Stimulated activated CD4-positive, alpha-beta T cell treated with anti-CD3 and anti-CD28 coated beads, Interleukin-1b, Interleukin-23, amount 100 ng/mL, for 4 hours (primary cell): ENCODE data around the gene SLC2A6.

Source experiments
- DNase-seq, 2 donors: peaks; one replicate each; pipeline ENCODE4 v3.0.0-alpha.2; 2020; ENCODE audit warnings: low read depth in 2 of 2

The SLC2A6 gene

GRCh38 chr9:133515615-133516255, 36.8 kb upstream of the SLC2A6 start:
- DNase-seq, result no peak

- DNase-seq, result no peak
These were observed 36.3 kb upstream of the SLC2A6 start for GRCh38 chr9:133515240-133515610.

DNA sequence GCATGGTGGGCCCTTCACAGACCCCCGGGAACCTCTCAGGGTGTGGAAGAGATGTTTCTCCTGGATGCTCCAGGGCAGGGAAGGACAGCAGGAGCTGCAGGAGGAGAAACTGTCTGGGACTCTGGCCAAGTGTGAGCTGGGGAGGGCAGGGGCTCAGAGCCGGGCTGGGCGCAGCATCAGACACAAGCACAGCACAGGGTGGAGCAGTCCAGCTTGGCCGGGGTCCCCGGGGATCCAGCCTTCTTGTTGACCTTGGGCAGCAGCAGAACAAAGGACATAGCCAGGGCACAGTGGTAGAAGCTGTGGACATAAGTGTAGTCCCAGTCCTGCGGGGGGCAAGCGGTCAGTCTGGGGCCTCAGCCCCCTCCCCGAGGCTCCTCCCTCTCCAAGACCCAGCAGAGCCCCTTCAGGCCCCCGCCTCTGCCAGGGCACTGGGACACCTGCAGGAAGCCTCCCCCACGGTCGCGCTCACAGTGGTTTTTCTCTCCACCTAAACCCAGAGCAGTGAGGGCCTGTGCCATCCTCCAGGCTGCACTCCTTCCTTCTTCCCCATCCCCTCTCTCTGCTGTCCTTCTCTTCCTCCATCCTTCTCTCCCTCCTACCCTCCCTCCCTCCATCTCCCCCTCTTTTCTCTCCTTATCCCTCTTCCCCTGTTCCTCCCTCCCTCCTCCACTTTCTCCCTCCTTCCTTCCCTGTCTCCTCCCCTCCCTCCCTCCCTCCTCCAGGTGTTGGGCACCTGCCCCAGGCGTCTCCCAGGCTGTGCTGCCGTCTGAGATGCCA, 35.8 kb upstream of the SLC2A6 start:
- DNase-seq, result no peak

DNA sequence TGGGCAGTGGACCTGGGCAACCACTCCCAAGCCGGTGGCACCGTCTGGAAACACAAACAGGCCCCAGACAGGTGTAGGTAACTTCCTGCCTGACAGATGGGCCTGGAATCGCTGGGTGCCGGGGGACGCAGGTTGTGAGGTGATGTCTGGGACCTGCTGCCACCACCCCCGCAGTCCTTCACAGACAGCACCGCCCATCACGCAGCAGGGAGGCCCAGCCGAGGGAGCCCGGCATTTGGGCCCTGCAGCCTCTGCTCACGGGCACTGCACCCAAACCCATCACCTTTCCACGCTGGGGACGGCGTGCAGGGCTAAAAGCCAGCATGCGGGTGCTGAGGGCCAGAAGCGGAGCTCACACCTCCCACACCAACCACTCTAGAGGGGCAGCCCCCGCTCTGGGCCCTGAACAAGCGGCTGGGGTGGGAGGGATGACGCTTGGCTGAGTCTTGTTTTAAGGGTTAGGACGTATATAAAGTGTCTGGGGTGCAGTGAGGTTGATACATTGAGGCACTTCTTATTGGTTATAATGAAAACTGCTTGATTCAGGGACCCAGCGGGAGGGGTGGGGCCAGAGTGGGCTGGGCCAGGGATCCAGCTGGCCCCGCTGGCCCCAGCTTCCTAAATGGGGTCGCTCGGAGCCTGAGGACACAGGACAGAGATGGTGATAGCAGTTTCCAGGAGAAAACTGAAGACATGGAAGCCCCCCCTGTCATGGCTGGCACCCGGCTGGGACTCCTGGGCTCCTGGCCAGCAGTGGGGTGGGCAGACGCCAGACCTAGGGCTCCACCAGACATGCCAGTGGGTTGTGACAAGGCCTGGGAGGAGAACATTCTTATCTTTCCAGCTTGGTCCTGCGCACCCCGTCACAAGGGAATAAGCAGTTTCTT, 34.6 kb upstream of the SLC2A6 start:
- no peak for DNase-seq

DNA sequence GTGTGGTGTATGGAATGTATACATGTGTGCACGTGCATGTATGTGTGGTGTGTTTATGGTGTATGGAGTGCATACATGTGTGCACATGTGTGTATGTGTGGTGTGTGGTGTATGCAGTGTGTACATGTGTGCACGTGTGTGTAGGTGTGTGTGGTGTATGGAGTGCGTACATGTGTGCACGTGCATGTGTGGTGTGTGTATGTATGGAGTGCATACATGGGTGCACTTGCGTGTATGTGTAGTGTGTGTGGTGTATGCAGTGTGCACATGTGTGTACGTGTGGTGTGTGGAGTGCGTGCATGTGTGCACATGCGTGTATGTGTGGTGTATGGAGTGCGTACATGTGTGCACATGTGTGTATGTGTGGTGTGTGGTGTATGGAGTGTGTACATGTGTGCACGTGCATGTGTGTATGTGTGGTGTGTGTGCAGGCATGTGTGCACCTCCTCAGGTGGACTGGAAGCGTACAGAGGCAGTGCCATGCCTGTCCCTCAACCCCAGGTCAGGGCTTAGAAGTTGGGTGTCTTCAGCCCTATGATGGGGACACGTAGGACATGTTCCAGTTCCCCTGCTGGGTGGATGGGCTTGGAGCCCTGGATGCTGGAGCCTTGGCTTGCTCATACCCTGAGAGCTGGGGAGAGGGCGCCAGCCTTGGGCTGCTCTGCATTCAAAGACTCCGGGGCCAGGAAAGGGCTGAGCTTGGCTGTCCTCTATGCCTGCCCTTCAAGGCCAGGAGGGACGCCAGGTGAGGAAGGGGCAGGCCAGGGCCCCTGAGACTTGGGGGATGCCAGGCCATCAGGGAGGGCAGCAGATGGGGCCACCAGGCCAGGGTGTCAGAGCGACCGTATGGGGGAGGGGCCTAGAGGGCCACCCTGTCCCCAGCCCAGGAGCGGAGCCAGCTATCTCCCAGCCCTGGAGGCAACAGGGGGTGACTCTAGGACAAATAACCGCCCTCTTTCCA, 33.6 kb upstream of the SLC2A6 start:
- DNase-seq, result no peak

DNA sequence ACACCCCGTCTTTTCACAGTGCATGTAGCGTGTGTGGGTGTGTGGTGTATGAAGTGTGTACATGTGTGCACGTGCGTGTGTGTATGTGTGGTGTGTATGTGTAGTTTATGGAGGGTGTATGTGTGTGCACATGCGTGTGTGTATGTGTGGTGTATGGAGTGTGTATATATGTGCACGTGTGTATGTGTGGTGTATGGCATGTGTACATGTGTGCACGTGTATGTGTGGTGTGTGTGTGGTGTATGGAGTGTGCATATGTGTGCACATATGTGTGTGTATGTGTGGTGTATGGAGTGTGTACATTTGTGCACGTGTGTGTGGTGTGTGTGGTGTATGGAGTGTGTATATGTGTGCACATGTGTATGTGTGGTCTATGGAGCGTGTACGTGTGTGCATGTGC, 32.7 kb upstream of the SLC2A6 start:
- no peak for DNase-seq

DNA sequence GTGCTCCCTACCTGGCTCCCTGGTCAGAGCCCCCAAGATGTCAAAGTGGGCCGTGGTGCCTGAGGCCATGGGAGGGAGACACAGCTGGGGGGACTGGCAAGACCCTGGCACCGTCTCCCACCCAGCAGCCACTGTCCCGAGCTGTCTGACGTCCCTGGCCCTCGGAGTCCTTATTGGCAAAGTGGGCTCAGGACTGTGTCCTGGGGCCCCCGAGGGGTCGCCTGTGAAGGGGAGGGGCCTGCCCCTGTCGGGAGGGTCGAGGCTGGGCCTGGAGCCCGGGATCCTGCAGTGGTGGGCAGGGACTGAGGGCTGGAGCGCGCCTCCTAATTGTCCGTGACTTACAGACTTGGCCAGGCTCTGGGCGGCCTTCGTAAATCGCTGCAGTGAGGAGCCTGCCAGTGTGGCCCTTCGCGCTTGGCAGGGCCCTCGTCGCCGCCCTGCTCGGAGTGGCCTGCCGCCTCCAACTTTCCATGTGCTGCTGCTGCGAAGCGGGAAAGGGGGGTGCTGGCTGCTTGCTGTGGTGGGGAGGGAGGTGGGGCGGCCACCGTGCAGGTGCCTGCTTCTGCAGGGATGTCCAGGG, 32.1 kb upstream of the SLC2A6 start:
- DNase-seq, result no peak

GRCh38 chr9:133509179-133510083, 30.5 kb upstream of the SLC2A6 start:
- DNase-seq, result no peak

DNA sequence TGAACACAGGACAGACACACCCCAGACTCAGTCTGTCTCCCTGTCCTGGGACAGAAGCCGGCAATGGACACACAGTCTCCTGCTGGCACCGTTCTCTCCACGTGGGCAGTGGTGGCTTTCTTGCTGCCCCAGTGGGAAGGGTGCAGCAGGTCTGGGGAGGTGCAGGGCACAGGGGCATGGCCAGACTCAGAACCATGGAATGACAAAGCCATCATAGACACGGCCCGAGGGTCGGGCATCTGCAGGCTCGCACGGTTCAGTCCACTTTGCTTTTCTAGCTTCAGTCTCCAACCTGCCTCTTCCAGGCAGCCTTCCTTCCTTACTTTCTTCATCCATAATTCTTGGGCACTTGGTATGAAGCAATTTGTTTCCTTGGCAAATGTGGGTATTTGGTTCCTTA, 29.1 kb upstream of the SLC2A6 start:
- DNase-seq, result no peak

DNA sequence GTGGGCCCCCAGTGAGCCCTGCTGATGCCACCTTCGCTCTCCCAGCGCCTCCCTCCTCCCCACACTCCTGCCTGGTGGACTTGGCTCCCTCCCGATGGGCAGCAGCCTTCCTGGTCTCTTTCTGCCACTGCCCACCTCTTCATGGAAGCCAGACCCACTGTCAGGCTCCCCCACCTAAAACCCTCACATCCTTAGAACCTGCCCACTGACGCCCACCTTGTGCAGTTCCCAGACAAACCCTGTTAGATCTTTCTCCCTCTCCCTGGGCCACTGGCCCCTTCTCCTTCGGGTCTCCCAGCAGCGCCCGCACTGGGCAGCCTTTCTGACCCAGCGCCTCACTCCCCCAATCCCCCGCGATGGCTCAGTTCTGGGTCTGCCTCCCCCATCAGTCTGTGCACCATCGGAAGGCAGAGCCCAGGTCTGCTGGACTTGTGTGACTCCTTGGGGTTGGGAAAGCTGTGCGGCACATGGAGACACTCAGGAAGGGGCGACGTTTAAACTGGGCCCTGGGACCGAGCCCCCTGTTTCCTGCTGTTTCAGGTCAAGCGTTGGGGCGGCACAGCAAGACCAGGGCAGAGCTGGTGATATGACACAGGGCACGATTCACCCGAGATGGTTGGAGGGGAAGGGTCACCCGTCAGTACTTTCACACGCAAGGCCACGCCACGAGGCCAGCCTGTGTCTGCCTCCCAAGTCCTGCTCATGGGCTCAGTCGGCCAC, 28.5 kb upstream of the SLC2A6 start:
- DNase-seq, result no peak

GRCh38 chr9:133506653-133507038, 27.7 kb upstream of the SLC2A6 start:
- no peak for DNase-seq

DNA sequence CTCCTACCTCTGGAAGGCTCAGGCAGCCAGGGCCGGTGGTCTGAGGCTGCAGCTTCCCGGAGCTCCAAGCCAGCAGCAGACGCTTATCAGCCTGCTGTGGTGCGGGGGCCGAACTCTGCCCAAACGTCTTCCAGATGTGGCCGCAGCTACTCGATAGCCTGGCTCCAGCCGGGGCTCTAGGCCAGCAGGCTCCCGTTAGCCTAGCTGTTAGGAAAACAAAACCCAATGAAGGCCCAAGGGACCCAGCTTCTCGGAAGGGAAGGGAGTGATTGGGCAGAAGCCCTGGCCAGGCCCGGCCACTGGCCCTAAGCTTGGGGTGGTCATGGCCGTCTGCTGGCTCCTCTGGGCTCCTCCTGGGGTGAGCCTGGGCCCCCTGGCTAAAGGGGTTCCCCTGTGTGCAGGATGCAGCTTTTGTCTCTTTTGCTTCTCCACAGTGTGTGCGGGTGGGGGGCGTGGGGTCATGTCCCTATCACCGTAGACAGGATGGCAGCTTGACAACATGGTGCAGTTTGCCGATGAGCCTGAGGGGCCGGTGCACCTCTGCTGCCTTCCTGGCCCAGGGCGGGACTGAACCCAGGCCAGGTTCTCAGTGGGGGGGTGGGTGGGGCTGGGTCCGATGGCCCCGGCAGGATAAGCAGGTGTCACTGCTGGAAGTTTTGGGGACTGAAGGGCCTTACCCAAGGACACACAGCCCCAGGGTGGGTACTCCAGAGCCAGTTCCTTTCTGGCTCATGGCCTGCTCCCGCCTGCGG, 27.2 kb upstream of the SLC2A6 start:
- no peak for DNase-seq

DNA sequence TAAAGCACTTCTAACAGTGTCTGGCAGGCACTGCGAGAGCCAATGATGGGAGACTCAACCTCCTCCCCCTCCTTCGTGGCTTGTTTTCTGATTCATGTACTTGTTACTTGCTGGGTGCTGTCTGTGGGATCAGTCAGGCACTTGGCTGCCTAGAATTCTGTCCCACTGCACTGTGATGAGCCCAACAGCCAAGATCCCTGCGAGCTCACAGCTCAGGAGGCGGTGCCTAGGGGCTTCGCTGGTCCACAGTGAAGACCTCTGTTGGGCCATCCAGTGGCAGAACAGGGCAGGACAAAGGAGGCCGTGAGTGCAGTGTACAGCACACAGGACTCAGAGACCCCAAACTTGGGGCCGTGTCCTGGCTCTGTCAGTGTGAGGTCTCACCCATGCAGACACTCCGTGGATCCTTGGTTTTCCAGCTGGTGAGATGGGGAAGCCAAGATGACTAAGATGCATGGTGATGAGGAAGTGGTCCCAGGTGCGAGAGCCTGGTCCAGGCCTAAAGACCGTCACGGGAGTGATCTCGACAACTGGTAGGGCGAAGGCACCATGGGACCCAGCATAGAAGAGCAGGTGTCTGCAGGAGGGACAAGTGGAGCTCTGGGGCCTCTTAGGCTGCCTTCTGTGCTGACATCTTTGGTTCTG, 26.4 kb upstream of the SLC2A6 start:
- no peak for DNase-seq

- no peak for DNase-seq
These were observed 23.2 kb upstream of the SLC2A6 start for GRCh38 chr9:133502112-133502511.

- DNase-seq, result no peak
These were observed 21.0 kb upstream of the SLC2A6 start for GRCh38 chr9:133499892-133500270.

- DNase-seq, result no peak
These were observed 20.4 kb upstream of the SLC2A6 start for GRCh38 chr9:133499132-133499891.
